ENCODE measurements around the gene LIPC. TPM values are rescaled to one million over a fixed set of nuclear protein-coding genes. Genes with fewer than 3 reads are reported as not detected.

LIPC gene
- polyA plus RNA-seq, 3 donors, result 0.37 TPM; not detected in 2

- Mint-ChIP-seq H3K9me3 (no peaks in the 10 kb centered on the region), H3K4me3 (no peak overlapping the region)
- no peak for DNase-seq
Observed at GRCh38 chr15:58409861-58410260, 21.9 kb upstream of the LIPC start.

GRCh38 chr15:58410353-58410752 is 21.4 kb upstream of the LIPC start:
- Mint-ChIP-seq H3K27ac (peak overlapping the region in 5 of 7 donors; percentile 35 to 87 (median 80)), H3K27me3 (ENCODE audit: low read depth in 3 of 3) (peaks cover 2 to 6% (median 2%) of the 10 kb centered on the region in 3 donors), H3K4me1 (peaks cover 5% of the 10 kb centered on the region), H3K36me3 (no peaks in the 10 kb centered on the region), H3K9me3 (no peaks in the 10 kb centered on the region), H3K4me3 (peak overlapping the region; percentile 71 to 84)
- peak overlapping the region in 1 of 2 donors; percentile 66 for H3K27ac ChIP-seq (ENCODE audit: low read depth in 1 of 2, low read length in 2 of 2)
- no peaks in the 10 kb centered on the region for H3K27me3 ChIP-seq (ENCODE audit: control insufficient read depth in 2 of 2, insufficient read depth in 2 of 2, low read length in 2 of 2)
- H2AFZ ChIP-seq (ENCODE audit: insufficient read depth, low read depth, low read length, poor library complexity, severe bottlenecking), result peak overlapping the region; percentile 79
- H4K20me1 ChIP-seq (ENCODE audit: insufficient read depth, low read length), result no peaks in the 10 kb centered on the region
- no peaks in the 10 kb centered on the region for H3K9me3 ChIP-seq (replicated peaks in 1 of 2; ENCODE audit: control insufficient read depth in 1 of 2, insufficient read depth in 1 of 2, low read length in 2 of 2)
- WGBS (ENCODE audit: insufficient coverage), result 59% methylated on average over 3 of the region's 4 CpGs
- no peak for TF ChIP-seq CTCF (IDR thresholded peaks at IDR 0.05)
- no peak for DNase-seq
- H3K4me3 ChIP-seq (replicated peaks in 1 of 3; ENCODE audit: low read depth in 2 of 3, low read length in 3 of 3), result peak overlapping the region; percentile 41 to 68 (median 66)
- H3K36me3 ChIP-seq (replicated peaks in 1 of 2; ENCODE audit: control insufficient read depth in 1 of 2, insufficient read depth in 2 of 2, low read length in 2 of 2), result no peaks in the 10 kb centered on the region
- peak overlapping the region; percentile 41 for H3K9ac ChIP-seq (ENCODE audit: insufficient read depth, low read length, poor library complexity, severe bottlenecking)
- no peaks in the 10 kb centered on the region for H3K4me1 ChIP-seq (ENCODE audit: control insufficient read depth in 1 of 2, insufficient read depth in 2 of 2, low read length in 2 of 2)
- no peaks in the 10 kb centered on the region for H3K79me2 ChIP-seq (ENCODE audit: insufficient read depth, low read length)
- intact Hi-C loops (cut with micrococcal nuclease), result no loop called here
- peak overlapping the region; percentile 65 for H3K4me2 ChIP-seq (replicated peaks; ENCODE audit: extremely low read depth, low read length, poor library complexity, severe bottlenecking)

More at GRCh38 chr15:58409861-58410260, 21.9 kb upstream of the LIPC start:
- intact Hi-C loops (cut with micrococcal nuclease), result no loop called here
- H3K4me3 ChIP-seq (replicated peaks in 1 of 3; ENCODE audit: low read depth in 2 of 3, low read length in 3 of 3), result peak overlapping the region in 1 of 3 experiments; percentile 66
- H2AFZ ChIP-seq (ENCODE audit: insufficient read depth, low read depth, low read length, poor library complexity, severe bottlenecking), result no peak overlapping the region
- no peaks in the 10 kb centered on the region for H4K20me1 ChIP-seq (ENCODE audit: insufficient read depth, low read length)
- Mint-ChIP-seq H3K4me1 (peaks cover 5% of the 10 kb centered on the region), H3K27ac (peak overlapping the region in 3 of 7 donors; percentile 45 to 70 (median 51)), H3K36me3 (no peaks in the 10 kb centered on the region), H3K27me3 (ENCODE audit: low read depth in 3 of 3) (peaks cover 2 to 6% (median 2%) of the 10 kb centered on the region in 3 donors)
- no peaks in the 10 kb centered on the region for H3K9me3 ChIP-seq (replicated peaks in 1 of 2; ENCODE audit: control insufficient read depth in 1 of 2, insufficient read depth in 1 of 2, low read length in 2 of 2)
- TF ChIP-seq CTCF (IDR thresholded peaks at IDR 0.05), result no peak
- no peaks in the 10 kb centered on the region for H3K36me3 ChIP-seq (replicated peaks in 1 of 2; ENCODE audit: control insufficient read depth in 1 of 2, insufficient read depth in 2 of 2, low read length in 2 of 2)
- H3K4me2 ChIP-seq (replicated peaks; ENCODE audit: extremely low read depth, low read length, poor library complexity, severe bottlenecking), result peak overlapping the region; percentile 65
- H3K79me2 ChIP-seq (ENCODE audit: insufficient read depth, low read length), result no peaks in the 10 kb centered on the region
- H3K9ac ChIP-seq (ENCODE audit: insufficient read depth, low read length, poor library complexity, severe bottlenecking), result peak overlapping the region; percentile 41
- H3K27me3 ChIP-seq (ENCODE audit: control insufficient read depth in 2 of 2, insufficient read depth in 2 of 2, low read length in 2 of 2), result no peaks in the 10 kb centered on the region
- no peaks in the 10 kb centered on the region for H3K4me1 ChIP-seq (ENCODE audit: control insufficient read depth in 1 of 2, insufficient read depth in 2 of 2, low read length in 2 of 2)
- H3K27ac ChIP-seq (ENCODE audit: low read depth in 1 of 2, low read length in 2 of 2), result peak overlapping the region in 1 of 2 donors; percentile 66

All from CD14-positive monocyte (primary cell).